ENCODE data around the gene MADCAM1.
"Not testable (repeated sequence)": the region's sequence is repeated elsewhere in the genome, so short reads cannot be mapped to it uniquely, and the experiment has no call there.

Gene MADCAM1

GRCh38 chr19:478236-478903 is 17.9 kb upstream of the MADCAM1 start:
- Mint-ChIP-seq H3K9me3 (peaks cover 23% of the 10 kb centered on the region), H3K27ac (no peak overlapping the region), H3K4me1 (peaks cover 16% of the 10 kb centered on the region), H3K27me3 (peaks cover 17% of the 10 kb centered on the region), H3K4me3 (no peak overlapping the region), H3K36me3 (ENCODE audit: low read depth) (peaks cover 13% of the 10 kb centered on the region)
- ATAC-seq = no peak
- DNase-seq = no peak

- no peak overlapping the region for H3K27ac Mint-ChIP-seq
- peaks cover 13% of the 10 kb centered on the region for H3K36me3 Mint-ChIP-seq (ENCODE audit: low read depth)
- H3K9me3 Mint-ChIP-seq = peaks cover 23% of the 10 kb centered on the region
Observed at GRCh38 chr19:478976-479375, 17.3 kb upstream of the MADCAM1 start.

DNA sequence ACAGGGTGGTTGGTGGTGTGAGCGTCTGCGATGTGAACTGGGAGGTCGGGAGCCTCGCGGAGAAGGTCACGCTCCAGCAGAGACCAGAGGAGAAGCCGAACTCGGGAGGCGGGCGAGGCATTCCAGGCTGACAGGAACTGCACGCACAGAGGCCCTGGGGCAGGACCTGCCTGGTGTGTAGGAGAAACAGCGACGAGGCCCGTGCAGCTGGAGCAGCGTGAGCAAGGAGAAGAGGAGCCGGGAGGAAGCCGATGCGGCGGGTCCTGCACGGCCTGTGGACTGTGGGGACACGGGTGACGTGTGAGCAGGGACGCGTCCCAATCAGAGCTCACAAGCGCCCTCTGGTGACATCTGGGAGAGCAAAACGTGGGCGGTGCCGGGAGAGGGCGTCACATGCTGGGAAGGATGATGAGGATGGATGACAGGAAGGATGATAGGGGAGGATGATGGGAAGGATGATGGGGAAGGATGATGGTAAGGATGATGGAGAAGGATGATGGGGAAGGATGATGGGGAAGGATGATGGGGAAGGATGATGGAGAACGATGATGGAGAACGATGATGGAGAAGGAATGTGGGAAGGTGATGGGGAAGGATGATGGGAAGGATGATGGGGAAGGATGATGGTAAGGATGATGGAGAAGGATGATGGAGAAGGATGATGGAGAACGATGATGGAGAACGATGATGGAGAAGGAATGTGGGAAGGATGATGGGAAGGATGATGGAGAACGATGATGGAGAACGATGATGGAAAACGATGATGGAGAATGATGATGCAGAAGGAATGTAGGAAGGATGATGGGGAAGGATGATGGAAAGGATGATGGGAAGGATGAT is 16.1 kb upstream of the MADCAM1 start:
- Mint-ChIP-seq H3K4me1 (peaks cover 16% of the 10 kb centered on the region), H3K4me3 (peak overlapping the region; percentile 65), H3K27ac (peak overlapping the region; percentile 92), H3K27me3 (peaks cover 28% of the 10 kb centered on the region), H3K9me3 (peaks cover 23% of the 10 kb centered on the region), H3K36me3 (ENCODE audit: low read depth) (peaks cover 13% of the 10 kb centered on the region)
- peak; percentile 60 for DNase-seq
- no peak for ATAC-seq

More at GRCh38 chr19:478976-479375, 17.3 kb upstream of the MADCAM1 start:
- Mint-ChIP-seq H3K4me3 (no peak overlapping the region), H3K4me1 (peaks cover 16% of the 10 kb centered on the region), H3K27me3 (peaks cover 17% of the 10 kb centered on the region)
- ATAC-seq (no peak), DNase-seq (no peak)

- Mint-ChIP-seq H3K4me1 (peaks cover 16% of the 10 kb centered on the region), H3K27me3 (peaks cover 35% of the 10 kb centered on the region), H3K36me3 (ENCODE audit: low read depth) (peaks cover 13% of the 10 kb centered on the region), H3K4me3 (peak overlapping the region; percentile 65), H3K27ac (peak overlapping the region; percentile 92), H3K9me3 (peaks cover 23% of the 10 kb centered on the region)
- DNase-seq, ATAC-seq: not testable (repeated sequence)
Observed at GRCh38 chr19:481100-481499, 15.2 kb upstream of the MADCAM1 start.

DNA sequence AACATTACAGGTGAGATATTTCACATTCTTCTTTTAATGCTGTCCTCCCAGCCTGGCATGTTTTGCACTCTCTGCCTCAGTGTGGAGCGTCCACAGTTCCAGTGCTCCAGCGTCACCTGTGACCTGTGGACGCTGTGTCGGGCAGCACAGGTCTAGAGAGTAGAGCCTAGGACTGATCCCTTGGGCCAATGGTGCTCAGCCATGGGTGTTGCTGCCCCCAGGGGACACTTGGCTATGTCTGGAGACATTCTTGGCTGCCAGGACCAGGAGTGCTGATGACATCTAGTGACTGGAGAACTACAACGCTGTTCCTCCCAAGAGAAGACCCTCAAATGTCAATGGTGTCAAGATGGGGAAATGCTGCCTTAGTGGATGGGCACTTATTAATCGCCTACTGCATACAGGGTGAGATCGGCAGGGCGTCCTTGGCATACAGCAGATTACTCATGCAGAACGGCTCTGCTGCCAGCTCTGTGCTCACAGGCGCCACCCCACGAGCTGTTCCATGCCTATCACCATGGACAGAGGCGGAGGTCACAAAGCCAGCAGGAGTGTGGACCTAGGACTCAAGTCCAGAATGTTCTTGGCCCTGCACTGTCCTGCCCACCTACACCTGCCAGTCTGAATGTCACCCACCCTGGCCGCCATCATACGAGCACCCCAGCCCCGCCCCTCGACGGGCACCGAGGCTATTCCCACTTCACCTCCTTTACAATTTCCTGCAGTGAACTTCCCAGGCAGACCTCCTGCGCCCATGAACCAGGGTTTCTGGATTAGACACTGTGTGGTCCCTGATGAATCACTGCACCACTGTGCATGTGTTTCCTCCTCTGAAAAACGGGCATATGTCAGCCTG is 13.9 kb upstream of the MADCAM1 start:
- Mint-ChIP-seq H3K9me3 (peaks cover 23% of the 10 kb centered on the region), H3K27me3 (peaks cover 38% of the 10 kb centered on the region), H3K4me3 (no peak overlapping the region), H3K36me3 (ENCODE audit: low read depth) (peaks cover 13% of the 10 kb centered on the region), H3K4me1 (peaks cover 16% of the 10 kb centered on the region), H3K27ac (peak overlapping the region; percentile 59)
- ATAC-seq (no peak), DNase-seq (no peak)

DNA sequence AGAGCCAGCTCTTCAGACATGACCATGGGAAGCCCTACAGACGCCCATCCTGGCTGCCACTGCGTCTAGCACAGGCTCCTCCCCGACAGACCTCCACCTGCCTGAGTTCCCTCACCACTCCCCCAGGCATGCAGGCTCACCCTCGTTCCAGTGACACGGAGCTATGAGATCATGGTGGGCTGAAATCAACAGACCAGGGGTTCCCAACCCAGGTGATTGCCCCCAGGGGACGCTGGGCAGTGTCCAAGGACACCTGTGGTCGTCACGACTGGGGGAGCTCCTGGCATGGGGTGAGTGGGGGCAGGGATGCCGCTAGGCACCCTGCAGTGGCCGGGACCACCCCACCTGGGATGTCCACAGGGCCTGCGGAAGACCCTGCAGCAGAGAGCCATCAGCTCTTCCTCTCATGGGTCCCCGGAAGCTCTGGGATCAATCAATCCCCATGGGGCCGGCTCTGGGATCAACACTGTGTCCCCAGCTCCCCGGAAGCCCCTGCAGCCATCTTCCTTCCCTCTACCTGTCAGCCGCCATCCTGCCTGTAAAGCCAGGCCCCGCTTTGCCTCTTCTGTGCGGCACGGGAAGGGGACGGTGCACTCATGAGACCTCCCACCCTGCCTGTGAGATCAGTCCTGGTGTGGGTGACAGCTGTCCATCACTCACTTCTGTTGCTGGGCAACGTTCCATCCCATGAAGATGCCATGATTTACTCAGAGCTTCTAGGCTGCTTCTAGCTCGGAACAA is 12.8 kb upstream of the MADCAM1 start:
- Mint-ChIP-seq H3K36me3 (ENCODE audit: low read depth) (peaks cover 13% of the 10 kb centered on the region), H3K27ac (peak overlapping the region; percentile 50), H3K4me3 (no peak overlapping the region), H3K27me3 (peaks cover 36% of the 10 kb centered on the region), H3K4me1 (peaks cover 19% of the 10 kb centered on the region), H3K9me3 (peaks cover 23% of the 10 kb centered on the region)
- DNase-seq (no peak), ATAC-seq (no peak)

DNA sequence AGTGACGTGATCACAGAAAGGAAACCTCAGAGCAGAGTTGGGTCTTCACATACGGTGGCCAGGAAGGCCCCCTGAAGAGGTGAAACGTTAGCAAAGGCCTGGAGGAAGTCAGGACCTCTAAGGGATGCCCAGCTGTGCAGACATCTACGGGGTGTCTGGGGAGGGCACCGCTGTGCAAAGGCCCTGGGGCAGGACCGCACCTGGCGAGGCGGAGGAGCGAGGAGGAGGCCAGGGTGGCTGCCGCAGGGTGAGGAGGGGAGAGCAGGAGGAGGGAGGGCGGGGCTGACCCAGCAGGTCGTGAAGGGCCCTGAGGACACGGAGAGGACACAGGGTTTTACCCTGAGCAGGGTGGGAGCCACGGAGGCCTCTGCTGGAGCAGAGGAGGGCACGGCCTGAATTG is 11.8 kb upstream of the MADCAM1 start:
- peaks cover 13% of the 10 kb centered on the region for H3K36me3 Mint-ChIP-seq (ENCODE audit: low read depth)
- DNase-seq = no peak

GRCh38 chr19:485077-485476 is 11.2 kb upstream of the MADCAM1 start:
- H3K4me3 Mint-ChIP-seq = no peak overlapping the region
- no peak for DNase-seq
- H3K9me3 Mint-ChIP-seq = peaks cover 18% of the 10 kb centered on the region
- peaks cover 35% of the 10 kb centered on the region for H3K27me3 Mint-ChIP-seq
- peaks cover 16% of the 10 kb centered on the region for H3K4me1 Mint-ChIP-seq
- H3K27ac Mint-ChIP-seq = no peak overlapping the region
- H3K36me3 Mint-ChIP-seq (ENCODE audit: low read depth) = peaks cover 10% of the 10 kb centered on the region
- no peak for ATAC-seq

More for the DNA sequence above, 11.8 kb upstream of the MADCAM1 start:
- Mint-ChIP-seq H3K27me3 (peaks cover 36% of the 10 kb centered on the region), H3K4me3 (no peak overlapping the region), H3K27ac (no peak overlapping the region), H3K4me1 (peaks cover 19% of the 10 kb centered on the region), H3K9me3 (peaks cover 23% of the 10 kb centered on the region)
- no peak for ATAC-seq

GRCh38 chr19:485583-486236 is 10.6 kb upstream of the MADCAM1 start:
- H3K9me3 Mint-ChIP-seq = peaks cover 12% of the 10 kb centered on the region
- H3K27ac Mint-ChIP-seq = no peak overlapping the region
- no peak for DNase-seq
- no peak for ATAC-seq
- peaks cover 13% of the 10 kb centered on the region for H3K4me1 Mint-ChIP-seq
- H3K4me3 Mint-ChIP-seq = no peak overlapping the region
- peaks cover 5% of the 10 kb centered on the region for H3K36me3 Mint-ChIP-seq (ENCODE audit: low read depth)
- peaks cover 29% of the 10 kb centered on the region for H3K27me3 Mint-ChIP-seq

DNA sequence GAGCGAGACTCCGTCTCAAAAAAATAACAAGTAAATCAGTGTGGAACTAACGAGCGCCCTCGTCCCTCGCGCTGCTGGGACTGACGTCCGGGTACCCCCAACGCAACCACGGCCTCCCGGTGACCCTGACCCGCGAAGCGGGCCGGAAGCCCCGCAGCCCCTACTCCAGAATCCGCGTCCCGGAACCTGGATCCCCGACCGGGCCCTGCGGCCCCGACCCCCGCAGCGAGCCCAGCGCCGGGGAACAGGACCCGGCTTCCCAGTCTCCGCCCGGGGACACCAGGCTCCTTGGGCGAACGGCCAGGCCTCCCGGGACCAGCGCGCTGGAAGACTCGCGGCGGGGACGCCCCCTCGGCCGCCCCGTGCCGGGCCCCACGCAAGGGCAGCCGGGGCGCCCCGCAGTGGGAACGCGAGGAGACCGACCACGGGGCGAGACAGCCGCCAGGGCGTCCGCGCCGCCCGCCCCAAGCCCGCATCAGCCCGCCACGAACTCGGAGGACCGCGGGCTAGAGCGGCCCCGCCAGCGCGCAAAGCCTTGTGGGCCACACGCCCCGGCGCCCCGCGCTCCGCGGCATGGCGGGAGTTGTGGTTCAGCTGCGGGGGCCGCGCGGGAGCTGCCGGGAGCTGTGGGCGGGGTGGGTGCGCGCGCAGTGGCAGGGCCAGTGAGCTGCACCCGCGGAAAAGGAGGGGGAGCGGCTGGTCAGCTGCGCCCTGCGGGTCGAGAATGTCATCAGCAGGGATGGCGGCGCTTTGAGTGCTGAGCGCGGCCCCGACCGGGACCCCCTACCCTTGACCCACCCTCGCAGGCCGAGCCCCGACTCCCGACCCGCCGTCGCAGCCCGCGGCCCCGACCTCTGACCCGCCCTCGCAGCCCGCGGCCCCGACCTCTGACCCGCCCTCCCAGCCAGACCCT is 7.5 kb upstream of the MADCAM1 start:
- peaks cover 9% of the 10 kb centered on the region for H3K4me1 Mint-ChIP-seq
- H3K36me3 Mint-ChIP-seq (ENCODE audit: low read depth) = no peaks in the 10 kb centered on the region
- ATAC-seq (peak; percentile 86), DNase-seq (peak; percentile 96)
- peaks cover 21% of the 10 kb centered on the region for H3K27me3 Mint-ChIP-seq
- H3K4me3 Mint-ChIP-seq = peak overlapping the region; percentile 80
- H3K27ac Mint-ChIP-seq = peak overlapping the region; percentile 87
- no peaks in the 10 kb centered on the region for H3K9me3 Mint-ChIP-seq

GRCh38 chr19:489418-490196 is 6.7 kb upstream of the MADCAM1 start:
- Mint-ChIP-seq H3K27ac (no peak overlapping the region), H3K36me3 (ENCODE audit: low read depth) (no peaks in the 10 kb centered on the region), H3K9me3 (no peaks in the 10 kb centered on the region), H3K4me3 (peak overlapping the region; percentile 68), H3K4me1 (peaks cover 9% of the 10 kb centered on the region), H3K27me3 (peaks cover 16% of the 10 kb centered on the region)
- ATAC-seq (no peak), DNase-seq (no peak)

DNA sequence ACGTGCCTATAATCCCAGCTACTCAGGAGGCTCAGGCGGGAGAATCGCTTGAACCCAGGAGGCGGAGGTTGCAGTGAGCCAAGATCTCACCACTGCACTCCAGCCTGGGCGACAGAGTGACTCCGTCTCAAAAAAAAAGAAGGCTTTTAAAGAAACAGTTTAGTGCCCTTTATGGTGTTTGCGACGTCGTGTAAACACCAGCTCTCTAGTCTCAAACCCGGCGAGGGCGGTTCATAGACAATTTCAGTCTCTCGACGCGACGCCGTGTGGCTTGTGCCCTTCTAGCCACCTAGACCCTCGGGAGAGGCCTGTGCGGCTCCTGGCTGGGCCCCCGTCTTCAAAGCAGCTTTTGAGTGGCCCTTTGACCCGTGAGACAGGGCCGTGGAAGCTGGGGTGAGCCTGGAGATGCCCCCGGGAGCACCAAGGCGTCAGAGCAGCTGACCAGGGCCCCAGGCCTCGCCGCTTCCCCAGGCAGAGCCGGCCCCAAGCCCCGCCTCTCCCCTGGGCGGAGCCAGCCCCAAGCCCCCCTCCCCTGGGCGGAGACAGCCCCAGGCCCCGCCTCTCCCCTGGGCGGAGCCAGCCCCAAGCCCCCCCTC is 5.0 kb upstream of the MADCAM1 start:
- no peaks in the 10 kb centered on the region for H3K36me3 Mint-ChIP-seq (ENCODE audit: low read depth)
- H3K4me3 Mint-ChIP-seq = no peak overlapping the region
- no peaks in the 10 kb centered on the region for H3K9me3 Mint-ChIP-seq
- peaks cover 12% of the 10 kb centered on the region for H3K27me3 Mint-ChIP-seq
- DNase-seq (no peak), ATAC-seq (no peak)
- H3K4me1 Mint-ChIP-seq = peaks cover 12% of the 10 kb centered on the region
- H3K27ac Mint-ChIP-seq = no peak overlapping the region

Measured in activated naive CD8-positive, alpha-beta T cell treated with anti-CD3 and anti-CD28 coated beads, Interleukin-2, amount 50 U/mL, for 24 hours (primary cell).